D721Med (cell line): ENCODE results near the gene S1PR3.

Experiments used
- DNase-seq: peaks from one replicate; pipeline ENCODE4 v3.0.0; 2011; ENCODE audit warnings: low spot score; ENCODE audit not compliant: insufficient read length
- FAIRE-seq: peaks from 2 replicates; lab custom pipeline; 2011; peaks lifted over from hg19 to GRCh38; lab: Jason Lieb, UNC
- TF ChIP-seq, protein P1 (sequence below): IDR thresholded peaks from 2 replicates; pipeline ENCODE4 v1.5.1; 2012; ENCODE audit warnings: mild to moderate bottlenecking, control low read depth; ENCODE audit not compliant: insufficient read depth; ENCODE audit errors: missing control alignments

Gene S1PR3

DNA sequence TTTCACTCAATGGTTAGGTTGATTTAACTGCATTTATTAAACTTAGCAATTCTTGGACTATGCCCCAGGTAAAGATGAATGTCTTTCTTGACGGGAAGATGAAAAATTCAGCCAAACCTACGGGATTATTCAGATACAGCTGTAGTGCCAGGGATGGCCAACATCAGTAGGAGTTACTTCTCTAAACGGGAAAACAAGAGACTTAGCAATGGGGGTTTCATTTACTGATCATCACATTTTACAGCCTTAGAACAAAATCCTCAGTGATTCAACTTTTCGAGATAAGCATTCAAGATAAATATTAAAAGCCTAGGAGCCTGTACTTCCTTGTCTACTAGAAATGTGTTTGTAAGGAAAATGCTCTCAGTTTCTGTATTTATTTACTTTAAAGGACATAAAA is 46.1 kb downstream of the S1PR3 start:
- no peak for FAIRE-seq
- DNase-seq, result no peak

DNA sequence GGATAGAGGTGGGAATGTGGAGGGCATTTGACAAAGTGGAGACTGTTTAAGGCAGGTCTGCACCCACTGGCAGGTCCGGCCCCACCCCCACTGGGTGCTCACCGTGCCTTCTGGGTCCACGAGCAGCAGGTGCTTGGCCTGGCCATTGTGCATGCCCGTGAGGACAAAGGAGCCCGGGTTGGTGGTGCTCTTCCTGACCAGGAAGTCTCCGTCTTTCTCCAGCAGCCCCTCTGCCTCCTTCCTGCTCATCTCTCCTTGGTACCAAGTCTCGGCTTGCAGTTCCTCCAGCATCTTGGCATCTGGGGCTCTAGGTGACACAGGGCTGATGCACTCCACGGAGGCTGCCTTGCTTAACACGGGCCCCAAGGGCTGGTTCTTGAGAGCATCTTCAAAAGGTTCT is 46.6 kb downstream of the S1PR3 start:
- DNase-seq (no peak), FAIRE-seq (no peak)
- TF ChIP-seq, protein P1, sequence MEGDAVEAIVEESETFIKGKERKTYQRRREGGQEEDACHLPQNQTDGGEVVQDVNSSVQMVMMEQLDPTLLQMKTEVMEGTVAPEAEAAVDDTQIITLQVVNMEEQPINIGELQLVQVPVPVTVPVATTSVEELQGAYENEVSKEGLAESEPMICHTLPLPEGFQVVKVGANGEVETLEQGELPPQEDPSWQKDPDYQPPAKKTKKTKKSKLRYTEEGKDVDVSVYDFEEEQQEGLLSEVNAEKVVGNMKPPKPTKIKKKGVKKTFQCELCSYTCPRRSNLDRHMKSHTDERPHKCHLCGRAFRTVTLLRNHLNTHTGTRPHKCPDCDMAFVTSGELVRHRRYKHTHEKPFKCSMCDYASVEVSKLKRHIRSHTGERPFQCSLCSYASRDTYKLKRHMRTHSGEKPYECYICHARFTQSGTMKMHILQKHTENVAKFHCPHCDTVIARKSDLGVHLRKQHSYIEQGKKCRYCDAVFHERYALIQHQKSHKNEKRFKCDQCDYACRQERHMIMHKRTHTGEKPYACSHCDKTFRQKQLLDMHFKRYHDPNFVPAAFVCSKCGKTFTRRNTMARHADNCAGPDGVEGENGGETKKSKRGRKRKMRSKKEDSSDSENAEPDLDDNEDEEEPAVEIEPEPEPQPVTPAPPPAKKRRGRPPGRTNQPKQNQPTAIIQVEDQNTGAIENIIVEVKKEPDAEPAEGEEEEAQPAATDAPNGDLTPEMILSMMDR, result no peak

More for the DNA sequence above, 46.1 kb downstream of the S1PR3 start:
- TF ChIP-seq, protein P1, result no peak

DNA sequence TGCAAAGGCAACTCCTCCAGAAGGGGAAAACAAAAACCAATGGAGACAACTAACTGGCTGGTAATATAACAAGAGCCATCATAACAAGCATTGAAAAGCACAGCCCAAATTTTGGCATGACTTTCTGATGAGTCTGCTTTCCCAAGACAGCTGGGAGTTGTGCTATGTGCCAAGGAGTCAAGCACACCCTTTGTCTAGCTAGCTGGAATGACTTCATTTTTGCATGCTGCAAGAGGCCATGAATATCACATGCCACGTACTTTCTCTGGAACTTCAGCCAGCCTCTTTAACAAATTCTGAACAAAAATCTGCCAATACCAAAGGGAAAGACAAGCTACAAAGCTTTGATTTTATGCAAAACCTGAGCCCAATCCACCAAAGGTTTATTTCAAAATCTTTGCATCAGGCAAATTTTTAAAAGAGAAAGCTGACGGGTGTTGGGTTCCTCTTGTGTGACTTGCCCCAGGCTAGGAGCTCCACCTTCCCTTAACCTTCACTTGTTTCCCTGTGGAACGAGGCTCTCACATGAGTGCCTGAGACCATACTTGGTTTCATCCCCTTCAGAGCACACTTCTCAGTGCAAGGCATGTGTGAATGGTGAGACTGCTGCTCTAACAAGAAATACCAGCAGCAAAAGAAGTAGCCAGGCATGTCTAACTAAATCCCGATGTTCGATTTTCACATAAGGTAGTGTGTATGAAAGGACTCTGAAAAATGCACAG is 47.3 kb downstream of the S1PR3 start:
- no peak for FAIRE-seq
- DNase-seq, result no peak
- TF ChIP-seq, protein P1, result no peak

DNA sequence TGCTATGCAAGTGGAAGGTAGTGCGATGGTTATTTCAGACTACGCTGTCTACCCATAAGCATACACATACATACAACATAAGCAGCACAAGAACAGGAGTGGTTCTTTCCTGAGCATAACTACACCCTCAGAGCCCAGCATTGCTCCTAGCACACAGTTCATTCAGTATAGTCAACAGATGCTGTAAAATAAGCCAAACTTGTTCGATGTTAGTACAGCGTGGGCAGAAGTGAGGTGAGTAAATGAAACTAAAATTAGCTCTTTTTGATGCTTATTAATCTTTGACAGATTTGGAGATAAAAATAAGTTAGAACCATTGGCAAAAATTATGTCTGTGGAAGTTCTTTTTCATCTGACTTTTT is 47.8 kb downstream of the S1PR3 start:
- FAIRE-seq (no peak), DNase-seq (no peak)
- TF ChIP-seq, protein P1, result no peak

DNA sequence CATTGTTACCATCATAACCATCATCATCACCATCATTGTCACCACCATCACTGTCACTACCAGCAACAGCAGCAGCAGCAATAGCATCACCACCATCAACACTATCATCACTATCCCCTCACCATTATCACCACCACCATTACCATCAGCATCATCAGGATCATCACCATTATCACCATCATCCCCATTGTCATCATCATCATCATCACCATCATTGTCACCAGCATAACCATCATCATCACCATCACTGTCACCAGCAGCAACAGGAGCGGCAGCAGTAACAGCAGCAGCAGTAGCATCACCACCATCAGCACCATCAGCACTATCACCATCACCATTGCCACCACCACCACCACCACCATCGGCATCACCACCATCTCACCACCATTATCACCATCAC is 48.4 kb downstream of the S1PR3 start:
- FAIRE-seq (no peak), DNase-seq (no peak)
- TF ChIP-seq, protein P1, result no peak

DNA sequence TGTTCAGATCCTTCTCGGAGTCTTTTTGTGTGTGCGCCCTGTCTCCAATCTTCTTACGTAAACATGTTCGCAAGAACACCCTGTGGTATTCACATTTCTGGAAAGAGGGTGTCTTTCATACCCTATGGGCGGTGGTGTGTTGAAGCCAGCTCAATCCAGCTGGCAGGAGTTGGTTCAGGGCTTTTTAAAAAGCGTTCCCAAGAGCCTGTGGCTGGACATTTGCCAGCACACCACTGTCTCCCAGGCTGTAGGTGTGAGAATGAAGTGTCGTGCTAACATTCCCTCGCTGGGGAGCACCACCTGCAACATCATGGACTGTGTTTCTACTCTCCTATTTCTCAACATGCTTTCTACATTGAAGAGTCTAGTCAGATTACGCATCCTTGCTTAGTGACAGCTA is 51.7 kb downstream of the S1PR3 start:
- TF ChIP-seq, protein P1, result no peak
- FAIRE-seq (no peak), DNase-seq (no peak)

DNA sequence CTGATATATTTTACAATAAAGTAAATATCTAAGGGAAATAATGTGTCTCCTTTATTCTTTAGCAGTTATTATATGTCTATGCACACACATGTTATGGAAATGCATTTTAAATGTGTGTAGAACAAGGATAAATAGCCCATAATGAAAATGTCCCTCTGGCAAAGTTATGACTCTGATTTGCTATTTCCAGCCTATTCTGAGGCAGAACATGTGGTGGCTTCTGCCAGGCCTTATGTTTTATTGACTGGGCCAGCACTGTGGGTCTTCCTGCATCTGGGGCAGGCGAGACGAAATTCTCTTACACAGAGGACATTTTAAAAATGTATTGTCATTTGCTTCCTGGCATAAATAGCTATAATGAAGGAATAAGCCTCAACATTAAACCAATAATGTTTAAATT is 52.8 kb downstream of the S1PR3 start:
- FAIRE-seq (no peak), DNase-seq (no peak)
- TF ChIP-seq, protein P1, result no peak
